HepG2 (cell line): ENCODE measurements around the gene MYLK2. TPM values are rescaled to one million over a fixed set of nuclear protein-coding genes. Genes with fewer than 3 reads are reported as not detected.

Source experiments
- ADNP ChIP-seq: sonication (generic); formaldehyde crosslinking; IDR thresholded peaks from 2 replicates; pipeline ENCODE4 v1.4.0; 2020; ENCODE audit warnings: missing genetic modification reagents
- ARID4A ChIP-seq: sonication (generic); formaldehyde crosslinking; IDR thresholded peaks from 2 replicates; pipeline ENCODE4 v1.5.0; 2020; ENCODE audit warnings: mild to moderate bottlenecking, missing genetic modification reagents, borderline replicate concordance
- DNMT1 ChIP-seq: sonication (generic); formaldehyde crosslinking; IDR thresholded peaks from 2 replicates; pipeline ENCODE4 v1.5.1; 2020; ENCODE audit warnings: mild to moderate bottlenecking, missing genetic modification reagents
- ISL2 ChIP-seq: sonication (generic); formaldehyde crosslinking; IDR thresholded peaks from 2 replicates; pipeline ENCODE4 v1.5.0; 2020; ENCODE audit warnings: missing genetic modification reagents
- MIXL1 ChIP-seq: IDR thresholded peaks from 2 replicates; pipeline ENCODE4 v1.6.1; 2016
- MTA3 ChIP-seq: sonication (generic); formaldehyde crosslinking; IDR thresholded peaks from 2 replicates; pipeline ENCODE4 v1.4.0; 2020; ENCODE audit warnings: missing genetic modification reagents
- MYC ChIP-seq: sonication (generic); formaldehyde crosslinking; IDR thresholded peaks from 2 replicates; pipeline ENCODE4 v1.9.0; 2021; ENCODE audit warnings: missing genetic modification reagents, borderline replicate concordance
- NR2F2 ChIP-seq: IDR thresholded peaks from 2 replicates; pipeline ENCODE4 v1.6.1; 2012; ENCODE audit warnings: low read depth, inconsistent platforms, borderline replicate concordance
- PPARG ChIP-seq: conservative IDR thresholded peaks from 2 replicates; pipeline ENCODE4 v1.6.1; 2016; ENCODE audit warnings: missing biosample characterization, missing genetic modification reagents
- SKIL ChIP-seq: sonication (generic); formaldehyde crosslinking; IDR thresholded peaks from 2 replicates; pipeline ENCODE4 v1.8.0; 2022; ENCODE audit warnings: missing genetic modification reagents, mild to moderate bottlenecking, moderate library complexity, borderline replicate concordance
- SMAD1 ChIP-seq: sonication (generic); formaldehyde crosslinking; IDR thresholded peaks from 2 replicates; pipeline ENCODE4 v1.4.0; 2020; ENCODE audit warnings: missing genetic modification reagents, low read depth, mild to moderate bottlenecking, borderline replicate concordance
- SP1 ChIP-seq, 2 experiments: fragments of 450-650 bp in 1 of 2; sonication (generic) in 1 of 2; formaldehyde crosslinking in 1 of 2; IDR thresholded peaks; 2 replicates each; pipeline versions ENCODE4 v1.4.0 to v1.6.1; 2016 to 2020; ENCODE audit warnings: missing genetic modification reagents in 1 of 2
- TRIM24 ChIP-seq: sonication (generic); formaldehyde crosslinking; IDR thresholded peaks from 2 replicates; pipeline ENCODE4 v1.8.0; 2022; ENCODE audit warnings: mild to moderate bottlenecking, missing genetic modification reagents
- ZNF232 ChIP-seq: sonication (generic); formaldehyde crosslinking; IDR thresholded peaks from 2 replicates; pipeline ENCODE4 v1.4.0; 2020; ENCODE audit warnings: missing genetic modification reagents, borderline replicate concordance
- ZNF572 ChIP-seq: sonication (generic); formaldehyde crosslinking; IDR thresholded peaks from 2 replicates; pipeline ENCODE4 v1.5.1; 2020; ENCODE audit warnings: mild to moderate bottlenecking, missing genetic modification reagents
- ZNF75D ChIP-seq: sonication (generic); formaldehyde crosslinking; IDR thresholded peaks from 2 replicates; pipeline ENCODE4 v1.8.1; 2023; ENCODE audit warnings: missing genetic modification reagents, mild to moderate bottlenecking, borderline replicate concordance
- polyA plus RNA-seq, 8 experiments: library from polyadenylated mRNA; depleted of rRNA in 3 of 8; stranded (reverse) in 7 of 8; unstranded in 1 of 8; fragments of >200 nt; fragmentation: Illumina TruSeq in 4 of 8; extraction: Trizol in 4 of 8; gene quantifications; 2 replicates each; pipeline versions ENCODE4 v1.2.1 to v1.2.3, GENCODE V29; 2011 to 2016; ENCODE audit warnings: low read depth in 4 of 8, missing spikeins in 1 of 8, mixed read lengths in 1 of 8; ENCODE audit not compliant: insufficient read depth in 1 of 8
- total RNA-seq, 5 experiments: library from RNA; depleted of rRNA; stranded (reverse); fragments of >200 nt; fragmentation: Illumina TruSeq; extraction: Trizol; gene quantifications; 2 replicates each; pipeline ENCODE4 v1.2.3, GENCODE V29; 2016; ENCODE audit warnings: low read depth in 1 of 5
- TF ChIP-seq, protein P1 (sequence below): sonication (generic); formaldehyde crosslinking; IDR thresholded peaks from 2 replicates; pipeline ENCODE4 v1.4.0; 2020; ENCODE audit warnings: missing genetic modification reagents
- TF ChIP-seq, protein P2 (sequence below): fragments of 450-650 bp; IDR thresholded peaks from 2 replicates; pipeline ENCODE4 v1.6.1; 2016
- TF ChIP-seq, protein P3 (sequence below): IDR thresholded peaks from 2 replicates; pipeline ENCODE4 v1.6.1; 2016; ENCODE audit warnings: missing compliant biosample characterization, missing genetic modification reagents, borderline replicate concordance

MYLK2 gene
- total and polyA plus RNA-seq, 2 of the 13 experiments (the other 11 are each of a cell fraction or from before 2014, with no cell fraction given), result 0.27 TPM; not detected in 1

DNA sequence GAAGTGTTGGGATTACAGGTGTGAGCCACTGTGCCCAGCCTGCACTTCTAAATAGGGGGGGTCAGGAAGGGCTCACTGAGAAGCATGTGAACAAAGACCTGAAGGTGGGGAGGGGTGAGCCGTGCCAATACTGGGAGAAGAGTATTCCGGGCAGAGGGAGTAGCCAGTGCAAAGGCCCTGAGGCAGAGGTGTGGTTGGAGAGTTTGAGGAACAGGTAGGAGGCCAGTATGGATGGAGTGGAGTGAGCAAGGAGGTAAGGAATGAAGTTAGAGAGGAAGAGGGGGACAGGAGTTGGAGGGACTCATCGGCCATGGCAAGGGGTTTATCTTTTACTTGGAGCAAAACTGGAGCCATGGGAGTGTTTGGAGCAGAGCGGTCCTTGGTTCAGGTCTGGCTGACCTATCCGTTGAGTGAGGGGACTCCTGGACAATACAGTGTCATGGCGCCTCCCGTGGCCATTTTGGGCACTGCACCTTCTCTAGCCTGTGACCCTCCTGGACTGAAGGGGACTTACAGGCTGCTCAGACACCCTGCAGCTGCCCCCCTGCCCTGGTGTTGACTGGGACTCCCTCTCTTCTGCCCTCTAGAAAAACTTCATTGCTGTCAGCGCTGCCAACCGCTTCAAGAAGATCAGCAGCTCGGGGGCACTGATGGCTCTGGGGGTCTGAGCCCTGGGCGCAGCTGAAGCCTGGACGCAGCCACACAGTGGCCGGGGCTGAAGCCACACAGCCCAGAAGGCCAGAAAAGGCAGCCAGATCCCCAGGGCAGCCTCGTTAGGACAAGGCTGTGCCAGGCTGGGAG lies 14.2 kb downstream of the MYLK2 start (continued):
- TF ChIP-seq SMAD1 (0 out of 2 replicates have a peak, but pooled peaks have one; percentile 30), ZNF75D (CRISPR knock-in tag) (no peak), MIXL1 (CRISPR knock-in tag) (no peak), NR2F2 (no peak), ZNF572 (CRISPR knock-in tag) (0 out of 2 replicates have a peak, but pooled peaks have one; percentile 73), ARID4A (no peak), DNMT1 (no peak), SP1 (IDR thresholded peaks at IDR 0.05) (no peak), SP1 (CRISPR knock-in tag; IDR thresholded peaks at IDR 0.05) (no peak), PPARG (no peak), SKIL (CRISPR knock-in tag) (no peak), ZNF232 (CRISPR knock-in tag) (no peak), MTA3 (CRISPR knock-in tag) (no peak), TRIM24 (CRISPR knock-in tag) (no peak), MYC (CRISPR knock-in tag) (no peak), ISL2 (no peak), ADNP (CRISPR knock-in tag) (no peak)
- TF ChIP-seq, protein P1, sequence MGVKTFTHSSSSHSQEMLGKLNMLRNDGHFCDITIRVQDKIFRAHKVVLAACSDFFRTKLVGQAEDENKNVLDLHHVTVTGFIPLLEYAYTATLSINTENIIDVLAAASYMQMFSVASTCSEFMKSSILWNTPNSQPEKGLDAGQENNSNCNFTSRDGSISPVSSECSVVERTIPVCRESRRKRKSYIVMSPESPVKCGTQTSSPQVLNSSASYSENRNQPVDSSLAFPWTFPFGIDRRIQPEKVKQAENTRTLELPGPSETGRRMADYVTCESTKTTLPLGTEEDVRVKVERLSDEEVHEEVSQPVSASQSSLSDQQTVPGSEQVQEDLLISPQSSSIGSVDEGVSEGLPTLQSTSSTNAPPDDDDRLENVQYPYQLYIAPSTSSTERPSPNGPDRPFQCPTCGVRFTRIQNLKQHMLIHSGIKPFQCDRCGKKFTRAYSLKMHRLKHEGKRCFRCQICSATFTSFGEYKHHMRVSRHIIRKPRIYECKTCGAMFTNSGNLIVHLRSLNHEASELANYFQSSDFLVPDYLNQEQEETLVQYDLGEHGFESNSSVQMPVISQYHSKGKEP (CRISPR knock-in tag), result no peak
- TF ChIP-seq, protein P2, sequence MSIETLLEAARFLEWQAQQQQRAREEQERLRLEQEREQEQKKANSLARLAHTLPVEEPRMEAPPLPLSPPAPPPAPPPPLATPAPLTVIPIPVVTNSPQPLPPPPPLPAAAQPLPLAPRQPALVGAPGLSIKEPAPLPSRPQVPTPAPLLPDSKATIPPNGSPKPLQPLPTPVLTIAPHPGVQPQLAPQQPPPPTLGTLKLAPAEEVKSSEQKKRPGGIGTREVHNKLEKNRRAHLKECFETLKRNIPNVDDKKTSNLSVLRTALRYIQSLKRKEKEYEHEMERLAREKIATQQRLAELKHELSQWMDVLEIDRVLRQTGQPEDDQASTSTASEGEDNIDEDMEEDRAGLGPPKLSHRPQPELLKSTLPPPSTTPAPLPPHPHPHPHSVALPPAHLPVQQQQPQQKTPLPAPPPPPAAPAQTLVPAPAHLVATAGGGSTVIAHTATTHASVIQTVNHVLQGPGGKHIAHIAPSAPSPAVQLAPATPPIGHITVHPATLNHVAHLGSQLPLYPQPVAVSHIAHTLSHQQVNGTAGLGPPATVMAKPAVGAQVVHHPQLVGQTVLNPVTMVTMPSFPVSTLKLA, result no peak
- TF ChIP-seq, protein P3, sequence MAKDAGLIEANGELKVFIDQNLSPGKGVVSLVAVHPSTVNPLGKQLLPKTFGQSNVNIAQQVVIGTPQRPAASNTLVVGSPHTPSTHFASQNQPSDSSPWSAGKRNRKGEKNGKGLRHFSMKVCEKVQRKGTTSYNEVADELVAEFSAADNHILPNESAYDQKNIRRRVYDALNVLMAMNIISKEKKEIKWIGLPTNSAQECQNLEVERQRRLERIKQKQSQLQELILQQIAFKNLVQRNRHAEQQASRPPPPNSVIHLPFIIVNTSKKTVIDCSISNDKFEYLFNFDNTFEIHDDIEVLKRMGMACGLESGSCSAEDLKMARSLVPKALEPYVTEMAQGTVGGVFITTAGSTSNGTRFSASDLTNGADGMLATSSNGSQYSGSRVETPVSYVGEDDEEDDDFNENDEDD, result no peak
